ENCODE results near the gene SEMA3C.

The SEMA3C gene

DNA sequence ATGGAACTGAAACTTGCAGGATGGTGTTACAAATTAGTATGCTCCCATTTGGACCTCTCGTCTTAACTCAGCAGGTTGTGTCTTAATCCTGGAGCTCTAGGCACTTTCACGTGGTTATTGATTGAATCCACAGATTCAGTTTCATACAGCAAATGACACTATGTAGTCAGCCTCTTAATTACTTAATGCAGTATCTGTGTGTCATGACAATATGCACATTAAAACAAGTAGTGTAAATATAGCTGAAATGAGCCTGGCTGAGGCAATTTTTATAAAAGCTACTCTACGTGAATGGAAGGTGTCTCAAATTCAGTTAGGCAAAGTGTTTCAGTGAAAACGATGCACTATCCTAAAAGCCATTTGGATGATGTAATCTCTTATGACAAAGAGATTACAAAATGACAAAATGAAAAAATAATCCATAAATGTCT lies 193.7 kb downstream of the SEMA3C start:
- TF ChIP-seq, protein P1, sequence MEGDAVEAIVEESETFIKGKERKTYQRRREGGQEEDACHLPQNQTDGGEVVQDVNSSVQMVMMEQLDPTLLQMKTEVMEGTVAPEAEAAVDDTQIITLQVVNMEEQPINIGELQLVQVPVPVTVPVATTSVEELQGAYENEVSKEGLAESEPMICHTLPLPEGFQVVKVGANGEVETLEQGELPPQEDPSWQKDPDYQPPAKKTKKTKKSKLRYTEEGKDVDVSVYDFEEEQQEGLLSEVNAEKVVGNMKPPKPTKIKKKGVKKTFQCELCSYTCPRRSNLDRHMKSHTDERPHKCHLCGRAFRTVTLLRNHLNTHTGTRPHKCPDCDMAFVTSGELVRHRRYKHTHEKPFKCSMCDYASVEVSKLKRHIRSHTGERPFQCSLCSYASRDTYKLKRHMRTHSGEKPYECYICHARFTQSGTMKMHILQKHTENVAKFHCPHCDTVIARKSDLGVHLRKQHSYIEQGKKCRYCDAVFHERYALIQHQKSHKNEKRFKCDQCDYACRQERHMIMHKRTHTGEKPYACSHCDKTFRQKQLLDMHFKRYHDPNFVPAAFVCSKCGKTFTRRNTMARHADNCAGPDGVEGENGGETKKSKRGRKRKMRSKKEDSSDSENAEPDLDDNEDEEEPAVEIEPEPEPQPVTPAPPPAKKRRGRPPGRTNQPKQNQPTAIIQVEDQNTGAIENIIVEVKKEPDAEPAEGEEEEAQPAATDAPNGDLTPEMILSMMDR (IDR thresholded peaks at IDR 0.05; ENCODE audit: extremely low read depth, insufficient read depth, missing control alignments), result no peak
- in situ Hi-C loops (cut with MboI; ENCODE audit: low pct_unique_long_range_greater_than_20kb, low sequenced_read_pairs, unreplicated experiment), result no loop called here
- DNase-seq (ENCODE audit: low spot score), result no peak

DNA sequence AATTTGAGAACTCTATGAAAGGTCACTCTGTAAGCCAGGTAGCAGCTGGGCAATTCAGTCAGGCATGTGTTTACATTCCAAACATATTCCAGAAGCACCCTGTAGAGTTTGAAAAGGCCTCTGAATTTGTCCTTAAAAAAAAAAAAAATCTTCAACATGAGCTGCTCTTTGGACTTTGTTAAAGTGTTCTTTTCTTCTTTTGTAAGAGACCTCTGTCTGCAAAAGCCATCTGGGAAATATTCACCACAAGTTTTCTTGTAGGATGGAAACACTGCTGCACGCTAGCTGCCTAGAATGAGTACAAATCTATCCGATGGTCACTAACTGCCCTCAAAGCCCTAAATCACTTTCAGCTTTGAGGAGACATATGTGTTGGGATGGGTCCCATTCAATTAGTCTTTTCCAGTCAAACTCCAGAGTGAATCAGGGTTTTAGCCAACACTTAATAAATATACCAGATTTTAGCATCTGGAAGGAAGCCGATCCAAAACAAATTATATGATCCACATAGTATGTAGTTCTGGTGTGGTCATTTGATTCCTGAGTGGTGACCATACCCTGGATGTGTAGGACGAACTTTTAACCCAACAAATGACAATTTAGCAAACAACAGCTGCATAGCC lies 194.5 kb downstream of the SEMA3C start:
- TF ChIP-seq, protein P1 (IDR thresholded peaks at IDR 0.05; ENCODE audit: extremely low read depth, insufficient read depth, missing control alignments), result no peak
- in situ Hi-C loops (cut with MboI; ENCODE audit: low pct_unique_long_range_greater_than_20kb, low sequenced_read_pairs, unreplicated experiment), result no loop called here
- no peak for DNase-seq (ENCODE audit: low spot score)

DNA sequence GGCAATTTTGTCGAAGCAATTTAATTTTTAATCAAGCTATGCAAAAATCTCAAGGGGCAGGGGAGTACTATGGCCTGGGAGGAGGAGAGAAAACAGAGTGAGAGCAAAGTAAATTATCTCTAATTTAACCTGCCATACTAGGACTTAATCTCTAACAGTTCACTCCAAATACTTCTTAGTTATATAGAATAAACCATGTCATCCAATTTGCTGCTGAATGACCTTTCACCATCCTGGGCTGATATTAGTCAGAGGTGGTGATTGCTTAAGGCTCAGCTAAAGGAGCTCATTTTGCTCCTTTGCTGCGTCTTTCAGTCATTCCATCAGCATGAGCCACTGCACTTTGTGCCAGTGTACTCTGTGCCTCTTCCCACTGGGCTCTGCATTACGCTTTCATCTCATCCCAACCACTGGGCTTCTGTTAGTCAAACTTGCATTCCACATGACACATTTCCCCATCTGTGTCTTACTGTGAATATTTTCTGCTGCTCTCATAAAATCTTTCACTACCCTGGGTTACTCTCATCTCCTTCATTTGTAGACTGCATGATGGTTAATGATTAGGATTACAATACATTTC lies 196.1 kb downstream of the SEMA3C start:
- in situ Hi-C loops (cut with MboI; ENCODE audit: low pct_unique_long_range_greater_than_20kb, low sequenced_read_pairs, unreplicated experiment), result no loop called here
- no peak for DNase-seq (ENCODE audit: low spot score)
- TF ChIP-seq, protein P1 (IDR thresholded peaks at IDR 0.05; ENCODE audit: extremely low read depth, insufficient read depth, missing control alignments), result no peak

DNA sequence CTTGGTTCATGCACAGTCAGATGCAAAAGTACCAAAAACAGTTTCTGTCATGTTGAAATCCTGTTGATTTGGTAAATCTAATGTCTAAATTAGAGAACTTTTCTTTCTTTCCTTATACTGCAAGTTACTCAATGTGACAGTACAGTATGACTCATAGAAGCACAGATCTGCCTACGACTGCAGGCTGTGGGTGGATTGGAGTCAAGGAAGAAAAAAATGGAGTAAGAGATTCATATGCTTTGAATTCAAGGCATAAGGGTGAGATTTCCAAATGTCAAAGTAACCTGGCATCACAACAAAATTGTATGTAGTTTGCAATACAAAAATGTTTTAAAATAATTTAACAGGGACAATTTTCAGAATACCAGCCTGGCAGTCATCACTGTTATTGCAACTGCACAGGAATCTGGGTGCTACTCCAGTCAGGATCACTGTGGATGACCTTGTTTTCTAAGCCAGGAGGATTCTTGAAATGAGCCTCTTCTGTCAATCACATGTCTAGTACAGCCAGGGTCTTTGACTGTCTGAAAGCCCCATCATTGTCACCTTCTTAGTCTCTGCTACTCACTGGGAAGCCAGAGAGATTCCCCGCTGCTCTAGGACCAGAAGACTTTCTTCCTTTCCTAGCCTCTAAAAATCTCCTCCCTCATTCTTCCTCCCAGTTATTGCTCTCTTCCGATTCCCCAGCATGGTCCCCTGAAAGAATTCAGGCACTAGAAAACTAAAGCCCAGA lies 196.8 kb downstream of the SEMA3C start:
- TF ChIP-seq, protein P1 (IDR thresholded peaks at IDR 0.05; ENCODE audit: extremely low read depth, insufficient read depth, missing control alignments), result no peak
- no peak for DNase-seq (ENCODE audit: low spot score)
- in situ Hi-C loops (cut with MboI; ENCODE audit: low pct_unique_long_range_greater_than_20kb, low sequenced_read_pairs, unreplicated experiment), result no loop called here

DNA sequence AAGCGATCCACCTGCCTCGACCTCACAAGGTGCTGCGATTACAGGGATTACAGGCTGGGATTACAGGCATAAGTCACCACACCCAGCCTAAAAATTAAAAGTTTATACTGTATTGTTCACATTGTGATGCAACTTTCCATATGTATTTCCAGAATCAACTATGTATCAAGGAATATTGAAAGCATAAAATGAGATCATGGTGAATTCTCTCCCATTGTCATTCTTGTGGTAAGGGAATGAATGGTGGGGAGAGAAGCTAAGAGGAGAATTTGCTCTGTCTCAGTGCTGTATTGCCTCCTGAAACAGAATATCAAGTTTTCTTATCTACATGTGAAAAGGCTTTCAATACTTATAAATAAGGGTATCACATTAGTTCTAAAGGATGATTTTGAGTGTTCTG lies 198.7 kb downstream of the SEMA3C start:
- DNase-seq (ENCODE audit: low spot score), result no peak
- TF ChIP-seq, protein P1 (IDR thresholded peaks at IDR 0.05; ENCODE audit: extremely low read depth, insufficient read depth, missing control alignments), result no peak
- in situ Hi-C loops (cut with MboI; ENCODE audit: low pct_unique_long_range_greater_than_20kb, low sequenced_read_pairs, unreplicated experiment), result no loop called here

DNA sequence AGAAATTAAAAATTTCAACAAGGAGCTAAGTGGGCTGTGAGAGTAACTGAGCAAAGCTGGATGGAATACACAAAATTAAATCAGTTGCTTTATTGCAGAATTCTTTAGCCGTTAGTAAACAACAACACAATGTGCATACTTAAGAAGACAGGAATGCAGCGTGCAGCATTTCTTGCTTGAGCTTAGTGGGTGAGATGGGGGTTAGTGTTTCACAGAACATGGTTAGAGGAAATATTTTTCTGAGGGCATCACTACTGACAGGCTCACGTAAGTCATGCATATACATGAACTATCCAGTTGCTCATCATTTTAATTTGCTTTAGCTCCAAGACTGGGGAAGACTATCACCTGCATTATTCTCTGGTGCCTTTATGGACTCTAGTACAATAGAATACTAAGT lies 199.6 kb downstream of the SEMA3C start:
- TF ChIP-seq, protein P1 (IDR thresholded peaks at IDR 0.05; ENCODE audit: extremely low read depth, insufficient read depth, missing control alignments), result no peak
- no peak for DNase-seq (ENCODE audit: low spot score)
- in situ Hi-C loops (cut with MboI; ENCODE audit: low pct_unique_long_range_greater_than_20kb, low sequenced_read_pairs, unreplicated experiment), result no loop called here

All from GM13977 (cell line).